OCI-LY1 (cell line): ENCODE measurements around the gene TPGS2.

Source experiments
- CTCF ChIP-seq: fragments of 200-600 bp; sonication (generic), shearing (Covaris generic); IDR thresholded peaks from 2 replicates; pipeline ENCODE4 v1.5.1; 2017; ENCODE audit warnings: mild to moderate bottlenecking, antibody characterized with exemption, low read length, moderate library complexity, mixed read lengths
- EZH2 ChIP-seq: fragments of 200-600 bp; sonication (generic), shearing (Covaris generic); IDR thresholded peaks from 2 replicates; pipeline ENCODE4 v1.8.0; 2017; ENCODE audit warnings: borderline replicate concordance, mixed run types, mild to moderate bottlenecking, antibody characterized with exemption, low read length, moderate library complexity, mixed read lengths

- TF ChIP-seq CTCF (no peak; the same call in none of the 2 replicates), EZH2 (no peak)
These were observed 758 bp upstream of the TPGS2 start for GRCh38 chr18:36829362-36830157.
